Measurements from ENCODE around the gene SENP6. TPM values are rescaled to one million over a fixed set of nuclear protein-coding genes. Genes with fewer than 3 reads are reported as not detected.

The SENP6 gene, protein sequence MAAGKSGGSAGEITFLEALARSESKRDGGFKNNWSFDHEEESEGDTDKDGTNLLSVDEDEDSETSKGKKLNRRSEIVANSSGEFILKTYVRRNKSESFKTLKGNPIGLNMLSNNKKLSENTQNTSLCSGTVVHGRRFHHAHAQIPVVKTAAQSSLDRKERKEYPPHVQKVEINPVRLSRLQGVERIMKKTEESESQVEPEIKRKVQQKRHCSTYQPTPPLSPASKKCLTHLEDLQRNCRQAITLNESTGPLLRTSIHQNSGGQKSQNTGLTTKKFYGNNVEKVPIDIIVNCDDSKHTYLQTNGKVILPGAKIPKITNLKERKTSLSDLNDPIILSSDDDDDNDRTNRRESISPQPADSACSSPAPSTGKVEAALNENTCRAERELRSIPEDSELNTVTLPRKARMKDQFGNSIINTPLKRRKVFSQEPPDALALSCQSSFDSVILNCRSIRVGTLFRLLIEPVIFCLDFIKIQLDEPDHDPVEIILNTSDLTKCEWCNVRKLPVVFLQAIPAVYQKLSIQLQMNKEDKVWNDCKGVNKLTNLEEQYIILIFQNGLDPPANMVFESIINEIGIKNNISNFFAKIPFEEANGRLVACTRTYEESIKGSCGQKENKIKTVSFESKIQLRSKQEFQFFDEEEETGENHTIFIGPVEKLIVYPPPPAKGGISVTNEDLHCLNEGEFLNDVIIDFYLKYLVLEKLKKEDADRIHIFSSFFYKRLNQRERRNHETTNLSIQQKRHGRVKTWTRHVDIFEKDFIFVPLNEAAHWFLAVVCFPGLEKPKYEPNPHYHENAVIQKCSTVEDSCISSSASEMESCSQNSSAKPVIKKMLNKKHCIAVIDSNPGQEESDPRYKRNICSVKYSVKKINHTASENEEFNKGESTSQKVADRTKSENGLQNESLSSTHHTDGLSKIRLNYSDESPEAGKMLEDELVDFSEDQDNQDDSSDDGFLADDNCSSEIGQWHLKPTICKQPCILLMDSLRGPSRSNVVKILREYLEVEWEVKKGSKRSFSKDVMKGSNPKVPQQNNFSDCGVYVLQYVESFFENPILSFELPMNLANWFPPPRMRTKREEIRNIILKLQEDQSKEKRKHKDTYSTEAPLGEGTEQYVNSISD
- total RNA-seq: 87.2 and 122 TPM in 2 replicates

DNA sequence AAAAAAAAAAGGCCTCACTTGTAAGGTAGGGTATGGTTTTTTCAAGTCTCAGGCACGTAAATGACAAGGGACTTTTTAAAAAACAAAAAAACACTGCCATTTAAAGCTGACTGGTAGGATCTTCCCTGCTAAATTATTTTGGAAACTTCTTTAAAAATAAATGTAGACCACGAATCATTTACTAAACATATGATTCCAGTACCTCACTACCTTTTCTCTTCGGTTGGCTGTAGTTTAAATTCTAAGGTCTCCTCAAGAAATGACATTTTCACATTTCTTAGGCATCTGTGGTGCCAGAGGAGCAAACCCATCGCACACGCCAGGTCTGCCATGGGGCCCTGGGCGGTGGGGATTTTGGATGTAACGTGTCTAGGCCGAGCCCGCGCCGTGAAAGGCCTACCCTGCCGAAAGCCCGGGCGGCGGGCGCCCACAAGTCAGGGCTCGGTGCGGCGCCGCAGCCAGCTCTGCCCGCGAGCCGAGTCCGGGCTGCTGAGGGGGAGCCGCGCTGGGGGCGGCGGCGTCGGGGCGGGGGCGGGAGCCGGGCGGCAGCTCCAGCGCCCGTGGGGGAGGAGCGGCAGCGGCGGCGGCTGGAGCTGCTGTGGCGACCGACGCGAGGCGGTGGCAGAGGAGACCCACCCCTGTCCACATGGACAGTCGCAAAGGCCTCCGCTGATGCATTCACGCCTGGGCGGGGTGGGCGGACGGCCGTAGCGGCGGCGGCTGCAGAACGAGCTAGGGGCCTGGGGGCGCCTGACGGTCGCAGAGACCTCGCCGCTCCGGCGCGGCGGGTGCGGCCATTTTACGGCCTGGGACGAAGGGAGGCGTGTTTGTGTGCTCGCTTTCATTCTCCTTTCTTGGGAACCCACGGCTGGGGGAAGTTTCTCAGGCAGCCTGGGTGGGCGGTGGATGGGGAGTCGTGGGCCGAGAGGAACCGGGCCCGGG is at the start of gene SENP6:
Gene SENP6, plus strand, starts transcription at position 577 of the 942 bp plus-strand sequence. CDS start 645 bp downstream, outside the sequence.

DNA sequence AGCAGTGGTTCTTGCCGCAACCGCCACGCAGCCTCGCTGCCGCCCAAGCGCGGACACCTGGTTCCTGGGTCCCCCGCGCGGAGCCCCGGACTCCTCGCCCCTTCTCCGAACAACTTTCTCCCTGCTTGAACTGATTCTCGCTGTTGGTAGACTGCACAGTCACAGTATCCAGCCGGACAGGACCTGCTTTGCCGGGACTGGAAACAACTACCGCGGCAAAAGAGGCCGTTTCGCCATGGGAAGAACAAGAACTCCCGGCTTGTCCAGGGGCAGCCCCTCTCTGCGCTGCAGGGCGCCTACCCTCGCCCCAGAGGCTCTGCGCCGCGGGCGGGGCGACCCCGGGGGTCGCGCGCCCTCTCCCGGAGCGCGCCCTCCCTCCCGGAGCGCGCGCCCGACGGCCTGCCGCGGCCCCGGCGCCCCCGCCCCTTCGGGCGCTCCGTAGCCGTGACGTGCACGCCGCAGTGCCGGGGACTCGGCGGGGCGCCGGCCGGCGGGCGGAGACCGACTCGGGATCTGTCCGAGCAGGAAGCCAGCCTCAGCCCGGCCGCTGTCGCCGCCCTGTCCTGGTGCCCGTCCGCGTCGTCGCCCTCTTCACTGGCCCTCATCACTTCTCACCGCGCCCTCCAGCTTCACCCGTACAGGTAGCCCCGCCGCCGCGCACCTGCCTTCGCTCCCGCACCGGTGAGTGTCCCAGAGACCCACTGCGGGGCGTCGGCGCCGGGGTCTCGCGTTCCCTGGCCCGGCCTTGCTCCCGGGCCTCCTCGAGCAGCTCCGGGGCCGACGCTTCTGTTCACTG is 147.3 kb downstream of the SENP6 start, which contains the start of gene MYO6:
Gene MYO6, plus strand, starts transcription at position 497 of the 796 bp plus-strand sequence. CDS start 68,309 bp downstream, outside the sequence.

Small RNA genes lying within 50 kb of the gene (small RNA-seq; reads per million reads assigned to genes)
- gene RNU6-1016P (not detected), gene RNU6-1338P (not detected), gene RNU6-155P (not detected)

Other genes with a start within 250 kb of the SENP6 start
- 10.0 and 22.5 TPM in 2 replicates for gene FILIP1, start 108.1 kb upstream of the SENP6 start, total RNA-seq
- 27.4 and 36.1 TPM in 2 replicates for gene MYO6, start 147.4 kb downstream of the SENP6 start, total RNA-seq

All from vein endothelial cell (primary cell).